IPS-18a (cell line): ENCODE results near the gene DPP6.

Experiments used
- H3K27ac ChIP-seq: one replicate; pipeline ENCODE4 v1.5.1; 2013; ENCODE audit warnings: low read length
- H3K27me3 ChIP-seq: one replicate; pipeline ENCODE4 v1.6.1; 2013; ENCODE audit warnings: mild to moderate bottlenecking, low read length; ENCODE audit not compliant: control insufficient read depth, insufficient read depth
- H3K36me3 ChIP-seq: one replicate; pipeline ENCODE4 v1.6.1; 2013; ENCODE audit warnings: low read depth, low read length; ENCODE audit not compliant: control insufficient read depth
- H3K4me1 ChIP-seq: one replicate; pipeline ENCODE4 v1.6.1; 2013; ENCODE audit warnings: low read depth, low read length; ENCODE audit not compliant: control insufficient read depth
- H3K4me3 ChIP-seq: one replicate; pipeline ENCODE4 v1.5.1; 2013; ENCODE audit warnings: low read length
- H3K9ac ChIP-seq: one replicate; pipeline ENCODE4 v1.6.1; 2013; ENCODE audit warnings: mild to moderate bottlenecking, low read length, moderate library complexity
- H3K9me3 ChIP-seq: one replicate; pipeline ENCODE4 v1.6.1; 2013; ENCODE audit warnings: low read depth, low read length; ENCODE audit not compliant: control insufficient read depth

Gene DPP6

GRCh38 chr7:154867068-154867467 lies 814.9 kb downstream of the DPP6 start:
- H3K4me1 ChIP-seq: peaks cover 15% of the 10 kb centered on the region

GRCh38 chr7:154868921-154869320 lies 816.7 kb downstream of the DPP6 start:
- Histone ChIP-seq H3K4me3 (no peak overlapping the region), H3K9me3 (no peaks in the 10 kb centered on the region), H3K36me3 (no peaks in the 10 kb centered on the region), H3K27ac (no peak overlapping the region), H3K9ac (no peak overlapping the region), H3K4me1 (peaks cover 15% of the 10 kb centered on the region), H3K27me3 (peaks cover 11% of the 10 kb centered on the region)

More at GRCh38 chr7:154867068-154867467, 814.9 kb downstream of the DPP6 start:
- Histone ChIP-seq H3K36me3 (no peaks in the 10 kb centered on the region), H3K9me3 (no peaks in the 10 kb centered on the region), H3K27ac (no peak overlapping the region), H3K9ac (no peak overlapping the region), H3K27me3 (peaks cover 11% of the 10 kb centered on the region), H3K4me3 (no peak overlapping the region)

- H3K36me3 ChIP-seq: no peaks in the 10 kb centered on the region
- H3K27ac ChIP-seq: no peak overlapping the region
- no peaks in the 10 kb centered on the region for H3K9me3 ChIP-seq
- H3K9ac ChIP-seq: no peak overlapping the region
- H3K4me1 ChIP-seq: peaks cover 15% of the 10 kb centered on the region
- peaks cover 11% of the 10 kb centered on the region for H3K27me3 ChIP-seq
- H3K4me3 ChIP-seq: no peak overlapping the region
These were observed 817.2 kb downstream of the DPP6 start for GRCh38 chr7:154869436-154869835.

- Histone ChIP-seq H3K4me1 (peaks cover 15% of the 10 kb centered on the region), H3K4me3 (no peak overlapping the region), H3K9me3 (no peaks in the 10 kb centered on the region), H3K36me3 (no peaks in the 10 kb centered on the region), H3K27me3 (peaks cover 11% of the 10 kb centered on the region), H3K27ac (no peak overlapping the region), H3K9ac (no peak overlapping the region)
These were observed 819.3 kb downstream of the DPP6 start for GRCh38 chr7:154871507-154871906.

GRCh38 chr7:154871928-154872750 lies 819.9 kb downstream of the DPP6 start:
- no peaks in the 10 kb centered on the region for H3K9me3 ChIP-seq
- H3K27me3 ChIP-seq: peaks cover 11% of the 10 kb centered on the region
- H3K36me3 ChIP-seq: no peaks in the 10 kb centered on the region
- no peak overlapping the region for H3K4me3 ChIP-seq
- H3K4me1 ChIP-seq: peaks cover 15% of the 10 kb centered on the region
- H3K27ac ChIP-seq: no peak overlapping the region
- H3K9ac ChIP-seq: no peak overlapping the region

GRCh38 chr7:154872811-154873499 lies 820.8 kb downstream of the DPP6 start:
- H3K4me1 ChIP-seq: peaks cover 15% of the 10 kb centered on the region
- H3K9ac ChIP-seq: no peak overlapping the region
- no peak overlapping the region for H3K27ac ChIP-seq
- no peak overlapping the region for H3K4me3 ChIP-seq
- H3K27me3 ChIP-seq: peaks cover 8% of the 10 kb centered on the region
- no peaks in the 10 kb centered on the region for H3K9me3 ChIP-seq
- no peaks in the 10 kb centered on the region for H3K36me3 ChIP-seq

GRCh38 chr7:154873500-154874121 lies 821.4 kb downstream of the DPP6 start:
- Histone ChIP-seq H3K9me3 (no peaks in the 10 kb centered on the region), H3K4me3 (no peak overlapping the region), H3K9ac (no peak overlapping the region), H3K36me3 (no peaks in the 10 kb centered on the region), H3K27ac (no peak overlapping the region), H3K27me3 (peaks cover 1% of the 10 kb centered on the region), H3K4me1 (peaks cover 9% of the 10 kb centered on the region)

- H3K36me3 ChIP-seq: no peaks in the 10 kb centered on the region
- H3K4me3 ChIP-seq: no peak overlapping the region
- H3K9me3 ChIP-seq: no peaks in the 10 kb centered on the region
- H3K9ac ChIP-seq: no peak overlapping the region
- H3K27ac ChIP-seq: no peak overlapping the region
- H3K27me3 ChIP-seq: no peaks in the 10 kb centered on the region
- H3K4me1 ChIP-seq: no peaks in the 10 kb centered on the region
These were observed 822.4 kb downstream of the DPP6 start for GRCh38 chr7:154874409-154875113.

- H3K27ac ChIP-seq: no peak overlapping the region
- no peak overlapping the region for H3K4me3 ChIP-seq
- no peaks in the 10 kb centered on the region for H3K27me3 ChIP-seq
- H3K4me1 ChIP-seq: no peaks in the 10 kb centered on the region
- no peak overlapping the region for H3K9ac ChIP-seq
- H3K36me3 ChIP-seq: no peaks in the 10 kb centered on the region
- H3K9me3 ChIP-seq: no peaks in the 10 kb centered on the region
These were observed 823.1 kb downstream of the DPP6 start for GRCh38 chr7:154875297-154875696.

- H3K27me3 ChIP-seq: no peaks in the 10 kb centered on the region
- H3K9me3 ChIP-seq: no peaks in the 10 kb centered on the region
These were observed 824.3 kb downstream of the DPP6 start for GRCh38 chr7:154876516-154876915.

GRCh38 chr7:154877031-154877430 lies 824.8 kb downstream of the DPP6 start:
- no peak overlapping the region for H3K4me3 ChIP-seq
- H3K4me1 ChIP-seq: no peaks in the 10 kb centered on the region
- H3K27ac ChIP-seq: no peak overlapping the region
- no peak overlapping the region for H3K9ac ChIP-seq
- no peaks in the 10 kb centered on the region for H3K36me3 ChIP-seq
- H3K27me3 ChIP-seq: no peaks in the 10 kb centered on the region
- H3K9me3 ChIP-seq: no peaks in the 10 kb centered on the region

More at GRCh38 chr7:154876516-154876915, 824.3 kb downstream of the DPP6 start:
- no peaks in the 10 kb centered on the region for H3K4me1 ChIP-seq
- H3K27ac ChIP-seq: no peak overlapping the region
- no peaks in the 10 kb centered on the region for H3K36me3 ChIP-seq
- H3K9ac ChIP-seq: no peak overlapping the region
- no peak overlapping the region for H3K4me3 ChIP-seq
